Measurements from ENCODE around the gene TSPAN5.

GRCh38 chr4:98568941-98569663 is 89.3 kb downstream of the TSPAN5 start:
- TF ChIP-seq CTCF (IDR thresholded peaks at IDR 0.05; ENCODE audit: insufficient read depth, low read depth, low read length) (no peak), EZH2 (IDR thresholded peaks at IDR 0.05; ENCODE audit: insufficient read depth, low read length) (no peak)
